HEK293 (cell line): ENCODE results near the gene SURF4.

ENCODE experiments used
- CTCF ChIA-PET: fragments of 350-600 bp; formaldehyde crosslinking; extraction: SDS; loops from one replicate; lab custom pipeline; 2021; ENCODE audit warnings: antibody characterized with exemption; lab: Yijun Ruan, JAX
- POLR2A ChIA-PET: fragments of 300-600 bp; formaldehyde crosslinking; extraction: SDS; loops from one replicate; lab custom pipeline; 2020; ENCODE audit warnings: antibody characterized with exemption, inconsistent platforms; lab: Yijun Ruan, JAX
- H3K27ac ChIP-seq: fragments of 200-500 bp; sonication (Bioruptor generic); 2 replicates; pipeline ENCODE4 v1.5.1; 2014; ENCODE audit warnings: low read depth, low read length, control low read depth, inconsistent platforms; ENCODE audit errors: extremely low read depth
- H3K36me3 ChIP-seq, 2 experiments: fragments of 200-500 bp in 1 of 2; sonication (Bioruptor generic) in 1 of 2; 1 replicate in 1 of 2; 2 replicates in 1 of 2; pipeline ENCODE4 v1.5.1; 2014 to 2017; ENCODE audit warnings: inconsistent platforms in 2 of 2, low read length in 2 of 2; ENCODE audit not compliant: control insufficient read depth in 2 of 2, insufficient read depth in 1 of 2
- H3K4me1 ChIP-seq: fragments of 200-500 bp; sonication (Bioruptor generic); 2 replicates; pipeline ENCODE4 v1.5.1; 2014; ENCODE audit warnings: mild to moderate bottlenecking, low read length, inconsistent platforms; ENCODE audit not compliant: control insufficient read depth, insufficient read depth
- H3K4me3 ChIP-seq: 2 replicates; pipeline ENCODE4 v1.5.1; 2011; ENCODE audit warnings: low read depth, mild to moderate bottlenecking, control low read depth, low read length, moderate library complexity
- H3K9me3 ChIP-seq: fragments of 200-500 bp; sonication (Bioruptor generic); 2 replicates; pipeline ENCODE4 v1.5.1; 2014; ENCODE audit warnings: low read depth, low read length, inconsistent platforms; ENCODE audit not compliant: control insufficient read depth, insufficient read depth
- EGR2 ChIP-seq: fragments of 450-650 bp; formaldehyde crosslinking; IDR thresholded peaks from 2 replicates; pipeline ENCODE4 v1.5.1; 2016; ENCODE audit warnings: low read depth, missing biosample characterization, missing genetic modification characterization
- GLI4 ChIP-seq: fragments of 450-650 bp; formaldehyde crosslinking; IDR thresholded peaks from 2 replicates; pipeline ENCODE4 v1.5.1; 2016; ENCODE audit warnings: missing biosample characterization, missing genetic modification characterization
- KLF16 ChIP-seq: fragments of 450-650 bp; formaldehyde crosslinking; IDR thresholded peaks from 2 replicates; pipeline ENCODE4 v1.5.1; 2017; ENCODE audit warnings: missing biosample characterization, missing genetic modification characterization
- SALL2 ChIP-seq: fragments of 450-650 bp; formaldehyde crosslinking; IDR thresholded peaks from 2 replicates; pipeline ENCODE4 v1.5.0; 2017; ENCODE audit warnings: missing biosample characterization, mild to moderate bottlenecking, missing genetic modification characterization, borderline replicate concordance
- ZBTB17 ChIP-seq: fragments of 450-650 bp; formaldehyde crosslinking; IDR thresholded peaks from 2 replicates; pipeline ENCODE4 v1.5.1; 2016; ENCODE audit warnings: missing biosample characterization, missing genetic modification characterization
- ZFHX2 ChIP-seq: fragments of 450-650 bp; formaldehyde crosslinking; conservative IDR thresholded peaks from 2 replicates; pipeline ENCODE4 v1.5.1; 2016; ENCODE audit warnings: missing biosample characterization, missing genetic modification characterization
- ZFP3 ChIP-seq: fragments of 450-650 bp; formaldehyde crosslinking; IDR thresholded peaks from 2 replicates; pipeline ENCODE4 v1.5.1; 2016; ENCODE audit warnings: low read depth, missing biosample characterization, missing genetic modification characterization
- ZNF10 ChIP-seq: fragments of 450-650 bp; formaldehyde crosslinking; IDR thresholded peaks from 2 replicates; pipeline ENCODE4 v1.5.1; 2017; ENCODE audit warnings: missing biosample characterization, missing genetic modification characterization
- ZNF274 ChIP-seq, 2 experiments: fragments of 200-500 bp in 1 of 2; fragments of 450-650 bp in 1 of 2; sonication (Bioruptor generic) in 1 of 2; formaldehyde crosslinking in 1 of 2; IDR thresholded peaks; 2 replicates each; pipeline versions ENCODE4 v1.5.1 to v1.6.1; 2014 to 2016; ENCODE audit warnings: borderline replicate concordance in 1 of 2, inconsistent platforms in 1 of 2, low read length in 1 of 2, missing biosample characterization in 1 of 2, missing genetic modification characterization in 1 of 2
- ZNF302 ChIP-seq: fragments of 450-650 bp; formaldehyde crosslinking; IDR thresholded peaks from 2 replicates; pipeline ENCODE4 v1.5.1; 2016; ENCODE audit warnings: missing biosample characterization, missing genetic modification characterization, low read depth
- ZNF335 ChIP-seq: fragments of 450-650 bp; formaldehyde crosslinking; conservative IDR thresholded peaks from 2 replicates; pipeline ENCODE4 v1.5.1; 2016; ENCODE audit warnings: missing biosample characterization, missing genetic modification characterization
- ZNF394 ChIP-seq: fragments of 450-650 bp; formaldehyde crosslinking; IDR thresholded peaks from 2 replicates; pipeline ENCODE4 v1.5.1; 2016; ENCODE audit warnings: missing biosample characterization, missing genetic modification characterization, mild to moderate bottlenecking, moderate library complexity, borderline replicate concordance
- ZNF501 ChIP-seq: fragments of 450-650 bp; formaldehyde crosslinking; IDR thresholded peaks from 2 replicates; pipeline ENCODE4 v1.5.1; 2016; ENCODE audit warnings: missing biosample characterization, missing genetic modification characterization
- ZNF544 ChIP-seq: fragments of 450-650 bp; formaldehyde crosslinking; IDR thresholded peaks from 2 replicates; pipeline ENCODE4 v1.5.0; 2017; ENCODE audit warnings: missing biosample characterization, missing genetic modification characterization
- ZNF558 ChIP-seq: fragments of 450-650 bp; formaldehyde crosslinking; IDR thresholded peaks from 2 replicates; pipeline ENCODE4 v1.5.1; 2016; ENCODE audit warnings: missing biosample characterization, missing genetic modification characterization
- ZNF621 ChIP-seq: fragments of 450-650 bp; formaldehyde crosslinking; IDR thresholded peaks from 2 replicates; pipeline ENCODE4 v1.5.1; 2017; ENCODE audit warnings: missing biosample characterization, missing genetic modification characterization
- TF ChIP-seq, protein P1 (sequence below): fragments of 450-650 bp; formaldehyde crosslinking; IDR thresholded peaks from 2 replicates; pipeline ENCODE4 v1.5.1; 2016; ENCODE audit warnings: missing biosample characterization, missing genetic modification characterization
- TF ChIP-seq, protein P2 (sequence below): fragments of 450-650 bp; formaldehyde crosslinking; IDR thresholded peaks from 2 replicates; pipeline ENCODE4 v1.5.1; 2016; ENCODE audit warnings: missing biosample characterization, missing genetic modification characterization
- TF ChIP-seq, protein P3 (sequence below): fragments of 450-650 bp; formaldehyde crosslinking; IDR thresholded peaks from 2 replicates; pipeline ENCODE4 v1.5.1; 2016; ENCODE audit warnings: missing biosample characterization, missing genetic modification characterization
- TF ChIP-seq, protein P4 (sequence below): fragments of 450-650 bp; formaldehyde crosslinking; IDR thresholded peaks from 2 replicates; pipeline ENCODE4 v1.5.1; 2016; ENCODE audit warnings: missing biosample characterization, missing genetic modification characterization, low read depth

Gene SURF4

DNA sequence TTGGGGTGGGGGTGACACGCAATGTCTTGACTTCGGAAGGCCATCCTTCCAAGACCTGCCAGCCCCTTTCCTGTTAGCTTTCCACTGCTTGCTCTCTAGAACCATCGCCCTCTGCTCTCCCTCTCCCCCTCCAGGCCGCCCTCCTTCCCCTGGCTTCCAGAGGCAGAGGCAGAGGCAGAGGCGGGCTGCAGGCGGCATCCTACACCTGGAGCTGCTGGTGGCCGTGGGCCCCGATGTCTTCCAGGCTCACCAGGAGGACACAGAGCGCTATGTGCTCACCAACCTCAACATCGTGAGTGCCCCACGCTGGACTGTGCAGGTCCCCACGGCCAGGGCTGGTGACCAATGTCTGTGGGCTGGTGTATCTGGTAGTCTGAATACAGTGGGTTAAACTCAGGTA, 48.3 kb upstream of the SURF4 start (continued):
- TF ChIP-seq, protein P1, sequence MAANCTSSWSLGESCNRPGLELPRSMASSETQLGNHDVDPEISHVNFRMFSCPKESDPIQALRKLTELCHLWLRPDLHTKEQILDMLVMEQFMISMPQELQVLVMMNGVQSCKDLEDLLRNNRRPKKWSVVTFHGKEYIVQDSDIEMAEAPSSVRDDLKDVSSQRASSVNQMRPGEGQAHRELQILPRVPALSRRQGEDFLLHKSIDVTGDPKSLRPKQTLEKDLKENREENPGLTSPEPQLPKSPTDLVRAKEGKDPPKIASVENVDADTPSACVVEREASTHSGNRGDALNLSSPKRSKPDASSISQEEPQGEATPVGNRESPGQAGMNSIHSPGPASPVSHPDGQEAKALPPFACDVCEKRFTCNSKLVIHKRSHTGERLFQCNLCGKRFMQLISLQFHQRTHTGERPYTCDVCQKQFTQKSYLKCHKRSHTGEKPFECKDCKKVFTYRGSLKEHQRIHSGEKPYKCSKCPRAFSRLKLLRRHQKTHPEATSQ (tag by site-specific recombination): no peak
- no peak for TF ChIP-seq ZNF621
- TF ChIP-seq ZNF558: no peak
- TF ChIP-seq ZNF544 (tag by site-specific recombination): no peak
- TF ChIP-seq, protein P2, sequence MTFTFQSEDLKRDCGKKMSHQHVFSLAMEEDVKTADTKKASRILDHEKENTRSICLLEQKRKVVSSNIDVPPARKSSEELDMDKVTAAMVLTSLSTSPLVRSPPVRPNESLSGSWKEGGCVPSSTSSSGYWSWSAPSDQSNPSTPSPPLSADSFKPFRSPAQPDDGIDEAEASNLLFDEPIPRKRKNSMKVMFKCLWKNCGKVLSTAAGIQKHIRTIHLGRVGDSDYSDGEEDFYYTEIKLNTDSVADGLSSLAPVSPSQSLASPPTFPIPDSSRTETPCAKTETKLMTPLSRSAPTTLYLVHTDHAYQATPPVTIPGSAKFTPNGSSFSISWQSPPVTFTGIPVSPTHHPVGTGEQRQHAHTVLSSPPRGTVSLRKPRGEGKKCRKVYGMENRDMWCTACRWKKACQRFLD: no peak
- no peak for TF ChIP-seq ZNF501
- no peak for TF ChIP-seq ZNF302 (tag by site-specific recombination)
- no peak for TF ChIP-seq ZNF10
- TF ChIP-seq, protein P3, sequence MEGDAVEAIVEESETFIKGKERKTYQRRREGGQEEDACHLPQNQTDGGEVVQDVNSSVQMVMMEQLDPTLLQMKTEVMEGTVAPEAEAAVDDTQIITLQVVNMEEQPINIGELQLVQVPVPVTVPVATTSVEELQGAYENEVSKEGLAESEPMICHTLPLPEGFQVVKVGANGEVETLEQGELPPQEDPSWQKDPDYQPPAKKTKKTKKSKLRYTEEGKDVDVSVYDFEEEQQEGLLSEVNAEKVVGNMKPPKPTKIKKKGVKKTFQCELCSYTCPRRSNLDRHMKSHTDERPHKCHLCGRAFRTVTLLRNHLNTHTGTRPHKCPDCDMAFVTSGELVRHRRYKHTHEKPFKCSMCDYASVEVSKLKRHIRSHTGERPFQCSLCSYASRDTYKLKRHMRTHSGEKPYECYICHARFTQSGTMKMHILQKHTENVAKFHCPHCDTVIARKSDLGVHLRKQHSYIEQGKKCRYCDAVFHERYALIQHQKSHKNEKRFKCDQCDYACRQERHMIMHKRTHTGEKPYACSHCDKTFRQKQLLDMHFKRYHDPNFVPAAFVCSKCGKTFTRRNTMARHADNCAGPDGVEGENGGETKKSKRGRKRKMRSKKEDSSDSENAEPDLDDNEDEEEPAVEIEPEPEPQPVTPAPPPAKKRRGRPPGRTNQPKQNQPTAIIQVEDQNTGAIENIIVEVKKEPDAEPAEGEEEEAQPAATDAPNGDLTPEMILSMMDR (tag by site-specific recombination): no peak

DNA sequence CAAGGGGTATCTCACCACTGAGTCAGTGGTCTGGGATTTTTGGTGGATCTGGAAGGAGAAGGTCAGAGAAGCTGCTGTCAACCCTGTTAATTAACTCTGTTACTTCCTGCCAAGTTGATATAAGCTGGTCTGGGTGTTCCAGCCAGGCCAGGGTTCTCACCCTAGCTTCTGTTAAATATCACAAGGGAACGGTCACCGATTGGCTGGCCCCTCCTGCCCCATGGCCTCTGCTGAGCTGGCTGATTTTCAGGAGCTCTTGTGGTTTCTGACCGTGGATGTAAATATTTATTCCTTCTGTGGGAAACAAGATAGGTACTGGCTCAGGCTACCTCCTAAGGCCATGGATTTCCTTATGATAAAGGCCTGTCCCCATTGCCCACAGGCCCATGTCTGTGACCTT, 47.4 kb upstream of the SURF4 start:
- POLR2A ChIA-PET: interaction anchor here (0.6 to 1.9 kb wide), 3 partner anchors 36 to 395 kb away, joined by 3 to 8 read pairs (median 4); partner anchors contain the start of gene CACFD1
- Histone ChIP-seq H3K36me3 (peaks cover 0 to 16% of the 10 kb centered on the region in 2 experiments; a peak in 1 of 3 replicates), H3K4me3 (no peak overlapping the region)
- TF ChIP-seq ZNF274 (IDR thresholded peaks at IDR 0.05; ENCODE audit: low read length) (no peak), ZNF274 (tag by site-specific recombination; IDR thresholded peaks at IDR 0.05; ENCODE audit: borderline replicate concordance) (no peak)
- TF ChIP-seq, all 188 proteins: peak for 0
- CTCF ChIA-PET: interaction anchor here (1.7 kb wide), 1 partner anchor 64 kb away, joined by 7 read pairs; no protein-coding TSS in a partner anchor
- no peak overlapping the region for H3K27ac ChIP-seq
- no peaks in the 10 kb centered on the region for H3K9me3 ChIP-seq
- H3K4me1 ChIP-seq: 0 out of 2 replicates have a peak, but pooled peaks cover 3% of the 10 kb centered on the region

DNA sequence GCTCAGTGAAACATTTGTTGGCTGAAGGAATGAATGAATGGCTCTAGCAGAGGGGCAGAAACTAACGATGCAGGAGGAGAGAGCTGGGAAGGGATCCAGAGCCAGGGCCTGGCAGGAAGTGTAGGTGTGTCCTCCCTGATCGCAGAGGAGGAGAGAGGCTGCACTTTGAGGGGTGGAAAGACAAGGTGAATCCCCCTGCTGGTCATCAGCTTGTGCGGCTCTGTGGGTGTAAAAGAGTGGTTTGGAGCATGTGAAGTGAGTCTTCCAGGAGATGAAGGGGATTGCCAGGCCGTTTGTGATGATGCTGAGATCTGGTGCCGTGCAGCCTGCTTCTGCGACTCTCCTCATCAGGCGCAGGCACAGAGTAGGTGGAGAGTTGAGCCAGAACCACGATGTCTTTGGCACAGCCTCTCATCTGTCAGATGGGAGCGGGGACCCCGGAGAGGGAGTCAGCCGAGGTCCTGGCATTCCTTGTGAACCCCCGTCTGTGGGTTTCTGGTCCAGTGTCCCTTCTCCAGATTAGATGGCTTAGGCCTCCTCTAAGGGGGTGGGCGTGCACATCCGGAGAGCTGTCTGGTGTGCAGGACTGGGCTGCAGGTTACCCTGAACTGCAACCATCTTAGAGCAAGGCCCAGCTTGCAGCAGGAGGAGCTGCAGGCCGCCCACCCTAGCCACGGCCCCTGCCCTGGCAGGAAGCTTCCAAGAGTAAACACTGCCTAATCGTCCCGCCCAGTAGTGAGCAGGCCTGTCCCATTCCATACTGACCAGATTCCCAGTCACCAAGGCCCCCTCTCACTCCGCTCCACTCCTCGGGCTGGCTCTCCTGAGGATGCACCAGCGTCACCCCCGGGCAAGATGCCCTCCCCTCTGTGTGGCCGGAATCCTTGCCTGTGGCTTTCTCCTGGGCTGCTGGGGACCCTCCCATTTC, 46.0 kb upstream of the SURF4 start, which contains the start of gene ADAMTS13:
TSS of gene ADAMTS13 (plus strand) at position 753 of the 928 bp plus-strand sequence. CDS start at position 830, 77 bp downstream.
- H3K36me3 ChIP-seq: peaks cover 0 to 10% of the 10 kb centered on the region in 2 experiments; a peak in 1 of 3 replicates
- ChIA-PET CTCF (interaction anchor here (0.6 to 1.2 kb wide), 5 partner anchors 36 to 240 kb away, joined by 3 to 5 read pairs (median 3); no protein-coding TSS in a partner anchor), POLR2A (interaction anchor here (1.9 kb wide), 1 partner anchor 38 kb away, joined by 8 read pairs; the partner anchor contains the start of gene CACFD1)
- H3K4me1 ChIP-seq: no peaks in the 10 kb centered on the region
- H3K9me3 ChIP-seq: no peaks in the 10 kb centered on the region
- no peak within 1 kb of the TSS for H3K27ac ChIP-seq
- no peak within 1 kb of the TSS for H3K4me3 ChIP-seq
- TF ChIP-seq EGR2: peak; percentile 85
- TF ChIP-seq SALL2 (tag by site-specific recombination): no peak
- TF ChIP-seq KLF16: no peak
- no peak for TF ChIP-seq ZNF394 (tag by site-specific recombination)
- TF ChIP-seq ZBTB17 (tag by site-specific recombination): peak; percentile 79; the same call in 1 of the 2 replicates
- TF ChIP-seq, protein P3 (tag by site-specific recombination): peak; percentile 50
- peak; percentile 82 for TF ChIP-seq ZFHX2 (tag by site-specific recombination)
- TF ChIP-seq, protein P4, sequence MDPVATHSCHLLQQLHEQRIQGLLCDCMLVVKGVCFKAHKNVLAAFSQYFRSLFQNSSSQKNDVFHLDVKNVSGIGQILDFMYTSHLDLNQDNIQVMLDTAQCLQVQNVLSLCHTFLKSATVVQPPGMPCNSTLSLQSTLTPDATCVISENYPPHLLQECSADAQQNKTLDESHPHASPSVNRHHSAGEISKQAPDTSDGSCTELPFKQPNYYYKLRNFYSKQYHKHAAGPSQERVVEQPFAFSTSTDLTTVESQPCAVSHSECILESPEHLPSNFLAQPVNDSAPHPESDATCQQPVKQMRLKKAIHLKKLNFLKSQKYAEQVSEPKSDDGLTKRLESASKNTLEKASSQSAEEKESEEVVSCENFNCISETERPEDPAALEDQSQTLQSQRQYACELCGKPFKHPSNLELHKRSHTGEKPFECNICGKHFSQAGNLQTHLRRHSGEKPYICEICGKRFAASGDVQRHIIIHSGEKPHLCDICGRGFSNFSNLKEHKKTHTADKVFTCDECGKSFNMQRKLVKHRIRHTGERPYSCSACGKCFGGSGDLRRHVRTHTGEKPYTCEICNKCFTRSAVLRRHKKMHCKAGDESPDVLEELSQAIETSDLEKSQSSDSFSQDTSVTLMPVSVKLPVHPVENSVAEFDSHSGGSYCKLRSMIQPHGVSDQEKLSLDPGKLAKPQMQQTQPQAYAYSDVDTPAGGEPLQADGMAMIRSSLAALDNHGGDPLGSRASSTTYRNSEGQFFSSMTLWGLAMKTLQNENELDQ: no peak
- no peak for TF ChIP-seq GLI4 (tag by site-specific recombination)
- 0 out of 2 replicates have a peak, but pooled peaks have one; percentile 31 for TF ChIP-seq ZNF335
- peak; percentile 97 for TF ChIP-seq ZNF10
- TF ChIP-seq ZFP3 (tag by site-specific recombination): no peak
